GM18517 (cell line): Measurements from ENCODE around the gene PCDHGB3.

Source experiments
- ATAC-seq: cut with Tn5 transposase; IDR thresholded peaks from one replicate; pipeline ENCODE4 v1.9.1; 2021; ENCODE audit warnings: mild to moderate bottlenecking, moderate library complexity; ENCODE audit not compliant: unreplicated experiment

PCDHGB3 gene

DNA sequence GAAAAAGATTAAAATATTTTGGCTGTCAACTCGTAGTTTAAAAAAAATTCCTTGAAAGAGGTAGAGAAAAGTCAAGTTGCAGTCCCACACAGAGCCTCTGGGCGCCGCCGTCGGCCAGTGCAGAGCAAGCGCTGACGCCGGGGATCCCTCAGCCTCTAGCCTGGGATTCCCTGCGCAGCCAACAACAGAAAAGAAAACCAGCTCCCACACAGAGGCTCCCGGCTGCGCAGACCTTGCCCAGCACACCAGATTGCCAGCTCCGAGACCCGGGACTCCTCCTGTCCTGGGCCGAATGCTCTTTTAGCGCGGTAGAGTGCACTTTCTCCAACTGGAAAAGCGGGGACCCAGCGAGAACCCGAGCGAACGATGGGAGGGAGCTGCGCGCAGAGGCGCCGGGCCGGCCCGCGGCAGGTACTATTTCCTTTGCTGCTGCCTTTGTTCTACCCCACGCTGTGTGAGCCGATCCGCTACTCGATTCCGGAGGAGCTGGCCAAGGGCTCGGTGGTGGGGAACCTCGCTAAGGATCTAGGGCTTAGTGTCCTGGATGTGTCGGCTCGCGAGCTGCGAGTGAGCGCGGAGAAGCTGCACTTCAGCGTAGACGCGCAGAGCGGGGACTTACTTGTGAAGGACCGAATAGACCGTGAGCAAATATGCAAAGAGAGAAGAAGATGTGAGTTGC is 47.6 kb downstream of the PCDHGB3 start, which contains the start of gene PCDHGB7:
TSS of gene PCDHGB7 (plus strand) at position 184 of the 679 bp plus-strand sequence. CDS start at position 367, 183 bp downstream.
- ATAC-seq: peak; percentile 76

DNA sequence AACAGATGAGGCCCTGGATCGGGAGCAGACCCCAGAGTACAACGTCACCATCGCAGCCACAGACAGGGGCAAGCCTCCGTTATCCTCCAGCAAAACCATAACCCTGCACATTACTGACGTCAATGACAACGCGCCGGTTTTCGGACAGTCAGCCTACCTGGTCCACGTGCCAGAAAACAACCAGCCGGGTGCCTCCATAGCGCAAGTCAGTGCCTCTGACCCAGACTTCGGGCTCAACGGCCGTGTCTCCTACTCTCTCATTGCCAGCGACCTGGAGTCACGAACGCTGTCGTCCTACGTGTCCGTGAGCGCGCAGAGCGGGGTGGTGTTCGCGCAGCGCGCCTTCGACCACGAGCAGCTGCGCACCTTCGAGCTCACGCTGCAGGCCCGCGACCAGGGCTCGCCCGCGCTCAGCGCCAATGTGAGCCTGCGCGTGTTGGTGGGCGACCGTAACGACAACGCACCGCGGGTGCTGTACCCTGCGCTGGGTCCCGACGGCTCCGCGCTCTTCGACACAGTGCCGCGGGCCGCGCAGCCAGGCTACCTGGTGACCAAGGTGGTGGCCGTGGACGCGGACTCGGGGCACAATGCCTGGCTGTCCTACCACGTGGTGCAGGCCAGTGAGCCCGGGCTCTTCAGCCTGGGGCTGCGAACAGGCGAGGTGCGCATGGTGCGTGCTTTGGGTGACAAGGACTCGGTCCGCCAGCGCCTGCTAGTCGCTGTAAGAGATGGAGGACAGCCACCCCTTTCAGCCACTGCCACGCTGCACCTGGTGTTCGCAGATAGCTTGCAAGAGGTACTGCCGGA is 49.2 kb downstream of the PCDHGB3 start:
- no peak for ATAC-seq

DNA sequence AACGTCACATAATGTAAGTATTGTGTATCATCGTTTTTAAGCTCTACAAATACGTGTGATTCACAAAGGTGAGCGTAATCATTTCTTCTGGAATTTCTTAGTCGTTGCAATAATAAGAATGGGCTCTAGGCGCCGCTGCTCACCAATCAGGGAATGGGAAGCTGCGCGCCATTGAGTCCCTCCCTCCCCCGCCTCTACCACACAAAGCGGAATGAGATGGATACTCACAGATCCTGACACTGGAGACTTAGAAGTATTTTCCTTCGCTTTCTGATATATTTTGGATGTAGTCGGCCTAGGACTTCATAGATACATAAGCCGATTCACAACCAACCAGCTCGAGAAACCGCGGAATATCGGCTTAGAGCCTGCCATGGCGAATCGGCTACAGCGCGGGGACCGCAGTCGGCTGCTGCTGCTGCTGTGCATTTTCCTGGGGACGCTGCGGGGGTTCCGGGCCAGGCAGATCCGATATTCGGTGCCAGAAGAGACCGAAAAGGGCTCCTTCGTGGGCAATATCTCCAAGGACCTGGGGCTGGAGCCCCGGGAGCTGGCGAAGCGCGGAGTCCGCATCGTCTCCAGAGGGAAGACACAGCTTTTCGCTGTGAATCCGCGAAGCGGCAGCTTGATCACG is 50.9 kb downstream of the PCDHGB3 start, which contains the start of gene PCDHGA11:
TSS of gene PCDHGA11 (plus strand) at position 197 of the 634 bp plus-strand sequence. CDS start at position 374, 177 bp downstream.
- ATAC-seq: no peak

DNA sequence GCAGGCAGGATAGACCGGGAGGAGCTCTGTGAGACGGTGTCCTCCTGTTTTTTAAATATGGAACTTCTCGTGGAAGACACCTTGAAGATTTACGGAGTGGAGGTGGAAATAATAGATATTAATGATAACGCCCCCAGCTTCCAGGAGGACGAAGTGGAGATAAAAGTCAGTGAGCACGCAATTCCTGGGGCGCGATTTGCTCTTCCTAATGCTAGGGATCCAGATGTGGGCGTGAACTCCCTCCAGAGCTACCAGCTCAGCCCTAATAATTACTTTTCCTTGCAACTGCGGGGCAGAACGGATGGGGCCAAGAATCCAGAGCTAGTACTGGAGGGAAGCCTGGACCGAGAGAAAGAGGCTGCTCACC is 51.4 kb downstream of the PCDHGB3 start:
- no peak for ATAC-seq
